ENCODE results near the gene ZBTB21. TPM values are rescaled to one million over a fixed set of nuclear protein-coding genes. Genes with fewer than 3 reads are reported as not detected.

ZBTB21 gene
- total and polyA plus RNA-seq, 7 donors: 0.49 to 8.8 (median 4.5) TPM

- 84 to 87% (median 87%) methylated on average over 4 of the region's 4 CpGs for WGBS, 3 donors
- H3K27ac ChIP-seq: no peak overlapping the region
- intact Hi-C loops (cut with DNase I): no loop called here
- no peaks in the 10 kb centered on the region for H3K36me3 ChIP-seq (ENCODE audit: insufficient read depth in 1 of 2, low read depth in 1 of 2)
- no peak for TF ChIP-seq CTCF (IDR thresholded peaks at IDR 0.05)
- H3K27me3 ChIP-seq (ENCODE audit: insufficient read depth in 3 of 3, low read length in 2 of 3): peaks cover 0 to 3% (median 0%) of the 10 kb centered on the region in 3 donors
- ATAC-seq: no peak
- no peak for DNase-seq
- H3K9me3 ChIP-seq: no peaks in the 10 kb centered on the region
- no peak overlapping the region for H3K4me3 ChIP-seq
- no peaks in the 10 kb centered on the region for H3K4me1 ChIP-seq
These were observed 35.5 kb downstream of the ZBTB21 start for GRCh38 chr21:41974752-41975053.

- TF ChIP-seq CTCF (IDR thresholded peaks at IDR 0.05): no peak
- WGBS, 3 donors: 59 to 63% (median 59%) methylated on average over 14 of the region's 14 CpGs
- no peaks in the 10 kb centered on the region for H3K9me3 ChIP-seq
- H3K27ac ChIP-seq: no peak overlapping the region
- no peak overlapping the region for H3K4me3 ChIP-seq
- ATAC-seq: peak in 2 of 4 donors; percentile 15 to 24
- H3K27me3 ChIP-seq (ENCODE audit: insufficient read depth in 3 of 3, low read length in 2 of 3): peaks cover 0 to 3% (median 0%) of the 10 kb centered on the region in 3 donors
- no peaks in the 10 kb centered on the region for H3K4me1 ChIP-seq
- intact Hi-C loops (cut with DNase I): no loop called here
- H3K36me3 ChIP-seq (ENCODE audit: insufficient read depth in 1 of 2, low read depth in 1 of 2): no peaks in the 10 kb centered on the region
- peak in 1 of 2 donors; percentile 32 for DNase-seq
These were observed 36.1 kb downstream of the ZBTB21 start for GRCh38 chr21:41973861-41974751.

- no peaks in the 10 kb centered on the region for H3K36me3 ChIP-seq (ENCODE audit: insufficient read depth in 1 of 2, low read depth in 1 of 2)
- DNase-seq: no peak
- no peak for TF ChIP-seq CTCF (IDR thresholded peaks at IDR 0.05)
- no peak overlapping the region for H3K4me3 ChIP-seq
- H3K9me3 ChIP-seq: no peaks in the 10 kb centered on the region
- peaks cover 0 to 3% (median 0%) of the 10 kb centered on the region in 3 donors for H3K27me3 ChIP-seq (ENCODE audit: insufficient read depth in 3 of 3, low read length in 2 of 3)
- WGBS, 3 donors: 83 to 88% (median 85%) methylated on average over 15 of the region's 15 CpGs
- intact Hi-C loops (cut with DNase I): no loop called here
- ATAC-seq: no peak
- no peaks in the 10 kb centered on the region for H3K4me1 ChIP-seq
- H3K27ac ChIP-seq: no peak overlapping the region
These were observed 36.7 kb downstream of the ZBTB21 start for GRCh38 chr21:41973427-41973831.

- no peak for ATAC-seq
- WGBS, 3 donors: 92 to 94% (median 94%) methylated on average over 23 of the region's 23 CpGs
- Histone ChIP-seq H3K36me3 (ENCODE audit: insufficient read depth in 1 of 2, low read depth in 1 of 2) (no peaks in the 10 kb centered on the region), H3K4me3 (no peak overlapping the region), H3K27me3 (ENCODE audit: insufficient read depth in 3 of 3, low read length in 2 of 3) (peaks cover 0 to 3% (median 0%) of the 10 kb centered on the region in 3 donors), H3K9me3 (no peaks in the 10 kb centered on the region), H3K27ac (no peak overlapping the region), H3K4me1 (no peaks in the 10 kb centered on the region)
- intact Hi-C loops (cut with DNase I): no loop called here
- no peak for TF ChIP-seq CTCF (IDR thresholded peaks at IDR 0.05)
- DNase-seq: peak in 1 of 2 donors; percentile 27
These were observed 37.5 kb downstream of the ZBTB21 start for GRCh38 chr21:41972511-41973205.

Measured in psoas muscle (tissue), 8 donors.